HL-60/S4 treated with retinoic acid at 250 ng/mL for 4 days and 3 days (cell line): ENCODE measurements around the gene TMEM158.

Experiments
- in situ Hi-C: fragments of 300-500 bp; cut with MboI; formaldehyde crosslinking; loops from 2 replicates; pipeline ENCODE4 v1.7.0; 2022; ENCODE audit warnings: low sequenced_read_pairs

TMEM158 gene

GRCh38 chr3:45207446-45207845, 18.6 kb downstream of the TMEM158 start:
- in situ Hi-C loops, result loop anchor here (10.0 to 25.0 kb wide), 2 partner anchors 173 to 305 kb away; no protein-coding TSS in a partner anchor

GRCh38 chr3:45205126-45205525, 21.0 kb downstream of the TMEM158 start:
- in situ Hi-C loops, result loop anchor here (10.0 to 25.0 kb wide), 2 partner anchors 170 to 307 kb away; no protein-coding TSS in a partner anchor

- in situ Hi-C loops, result loop anchor here (10.0 to 25.0 kb wide), 2 partner anchors 169 to 308 kb away; no protein-coding TSS in a partner anchor
Observed at GRCh38 chr3:45204136-45204535, 22.0 kb downstream of the TMEM158 start.

GRCh38 chr3:45199837-45200648, 26.0 kb downstream of the TMEM158 start:
- in situ Hi-C loops, result loop anchor here (10.0 to 25.0 kb wide), 2 partner anchors 165 to 312 kb away; no protein-coding TSS in a partner anchor

GRCh38 chr3:45198264-45199260, 27.5 kb downstream of the TMEM158 start:
- in situ Hi-C loops, result no loop called here

- in situ Hi-C loops, result no loop called here
Observed at GRCh38 chr3:45194791-45195190, 31.3 kb downstream of the TMEM158 start.

- in situ Hi-C loops, result no loop called here
Observed at GRCh38 chr3:45191924-45192417, 34.1 kb downstream of the TMEM158 start.

GRCh38 chr3:45191424-45191823, 34.7 kb downstream of the TMEM158 start:
- in situ Hi-C loops, result no loop called here

GRCh38 chr3:45188719-45189659, 37.1 kb downstream of the TMEM158 start:
- in situ Hi-C loops, result no loop called here

- in situ Hi-C loops, result no loop called here
Observed at GRCh38 chr3:45187694-45188141, 38.4 kb downstream of the TMEM158 start.

GRCh38 chr3:45186871-45187270, 39.2 kb downstream of the TMEM158 start:
- in situ Hi-C loops, result no loop called here

GRCh38 chr3:45185461-45185860, 40.6 kb downstream of the TMEM158 start:
- in situ Hi-C loops, result no loop called here

- in situ Hi-C loops, result no loop called here
Observed at GRCh38 chr3:45185052-45185451, 41.0 kb downstream of the TMEM158 start.

- in situ Hi-C loops, result no loop called here
Observed at GRCh38 chr3:45183872-45184262, 42.2 kb downstream of the TMEM158 start.

GRCh38 chr3:45182915-45183871, 42.9 kb downstream of the TMEM158 start:
- in situ Hi-C loops, result no loop called here

GRCh38 chr3:45181496-45181895, 44.6 kb downstream of the TMEM158 start:
- in situ Hi-C loops, result no loop called here

- in situ Hi-C loops, result no loop called here
Observed at GRCh38 chr3:45180899-45181298, 45.2 kb downstream of the TMEM158 start.

GRCh38 chr3:45180051-45180450, 46.0 kb downstream of the TMEM158 start:
- in situ Hi-C loops, result no loop called here

- in situ Hi-C loops, result no loop called here
Observed at GRCh38 chr3:45179163-45179562, 46.9 kb downstream of the TMEM158 start.
